ENCODE data around the gene CDK2AP2.
"Not testable (repeated sequence)": the region's sequence is repeated elsewhere in the genome, so short reads cannot be mapped to it uniquely, and the experiment has no call there.

Gene CDK2AP2

DNA sequence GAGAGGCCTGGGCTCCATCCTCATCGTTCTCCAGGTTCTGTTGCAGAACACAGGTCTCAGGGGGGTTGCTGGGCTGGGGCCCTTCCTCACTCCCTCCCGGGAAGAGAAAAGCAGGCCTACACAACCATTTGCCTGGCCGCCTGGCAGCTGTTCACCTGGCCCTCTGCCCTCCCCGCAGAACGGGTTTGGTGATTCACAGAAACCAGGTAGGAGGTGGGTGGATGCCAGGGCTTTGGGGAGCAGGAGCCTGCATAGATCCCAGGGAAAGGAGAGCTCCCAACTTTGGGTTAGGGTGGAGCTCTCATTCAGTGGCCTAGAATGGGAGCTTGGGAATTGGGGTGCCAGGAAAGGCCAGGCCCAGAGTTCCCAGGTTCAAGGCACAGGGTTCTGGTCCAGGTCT lies 39.9 kb downstream of the CDK2AP2 start:
- in situ Hi-C loops (cut with HindIII; ENCODE audit: low sequenced_read_pairs) = no loop called here

DNA sequence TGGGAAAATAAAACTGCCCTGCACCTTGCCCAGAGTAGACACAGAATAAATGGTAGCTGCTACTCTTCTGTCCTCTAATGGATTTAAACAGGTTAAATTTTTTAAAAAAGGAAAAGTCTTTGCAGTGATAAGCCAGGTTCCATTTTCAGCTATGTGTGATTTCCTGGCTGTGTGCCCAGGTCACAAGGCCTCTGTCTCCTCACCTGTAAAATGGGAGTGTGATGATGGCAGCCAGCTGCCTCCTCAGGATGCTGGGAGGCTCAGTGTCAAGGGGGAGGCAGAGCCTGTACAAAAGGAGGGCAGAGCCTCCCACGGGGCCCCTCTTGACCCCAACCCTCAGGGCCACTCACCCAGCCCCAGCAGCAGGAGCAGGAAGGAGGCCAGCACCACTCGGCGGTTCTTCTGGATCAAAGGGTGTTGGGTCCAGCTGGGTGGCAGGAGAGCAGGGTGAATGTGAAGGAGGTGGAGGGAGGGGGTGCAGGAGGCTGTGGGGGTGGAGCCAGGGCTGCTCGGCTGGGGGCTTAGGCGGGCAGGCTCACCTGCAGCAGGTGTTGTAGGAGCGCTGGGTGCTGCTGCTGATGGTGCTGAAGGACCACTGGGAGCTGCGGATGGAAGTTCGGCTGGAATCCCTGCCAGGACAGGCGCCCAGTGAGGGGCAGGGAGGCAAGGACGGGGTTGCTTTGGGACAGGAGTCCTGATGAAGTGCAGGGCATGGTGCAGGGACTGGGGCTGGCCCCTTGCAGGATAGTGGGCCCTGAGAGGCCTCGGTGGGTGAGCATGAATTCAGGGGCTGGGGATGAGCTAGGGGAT lies 40.8 kb downstream of the CDK2AP2 start:
- in situ Hi-C loops (cut with HindIII; ENCODE audit: low sequenced_read_pairs) = no loop called here

DNA sequence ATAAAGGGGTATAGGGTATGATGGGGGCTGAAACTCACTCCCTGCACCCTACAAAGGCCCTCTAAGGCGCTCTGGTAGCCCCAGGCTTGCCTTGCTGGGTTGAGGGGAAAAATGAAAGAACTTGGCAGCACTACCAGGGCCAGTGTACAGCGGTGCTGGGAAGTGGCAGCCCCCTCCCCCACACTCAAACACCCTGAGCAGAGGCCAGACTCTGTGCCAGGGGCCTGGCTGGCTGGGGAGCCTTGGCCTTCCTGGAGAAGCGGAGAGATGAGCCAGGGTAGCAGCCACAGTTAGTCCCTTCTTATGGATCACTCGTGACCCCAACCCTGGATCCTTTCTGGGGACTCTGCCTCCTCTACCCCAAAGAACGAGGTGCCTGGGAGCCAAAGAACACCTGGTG lies 41.6 kb downstream of the CDK2AP2 start:
- in situ Hi-C loops (cut with HindIII; ENCODE audit: low sequenced_read_pairs) = no loop called here

DNA sequence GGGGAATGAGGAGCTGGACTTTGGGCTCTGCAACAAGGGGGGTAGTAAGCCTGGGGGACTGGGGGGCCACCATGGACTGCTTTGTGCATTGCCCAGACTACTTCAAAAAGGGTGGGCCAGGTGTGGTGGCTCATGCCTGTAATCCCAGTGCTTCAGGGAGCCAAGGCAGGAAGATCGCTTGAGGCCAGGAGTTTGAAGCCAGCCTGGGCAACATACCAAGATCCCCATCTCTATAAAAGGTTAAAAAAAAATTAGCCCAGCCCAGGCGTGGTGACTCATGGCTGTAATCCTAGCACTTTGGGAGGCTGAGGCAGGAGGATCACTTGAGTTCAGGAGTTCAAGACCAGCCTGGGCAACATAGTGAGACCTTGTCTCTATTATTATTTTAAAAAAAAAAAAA lies 42.4 kb downstream of the CDK2AP2 start:
- in situ Hi-C loops (cut with HindIII; ENCODE audit: low sequenced_read_pairs) = not testable (repeated sequence)

DNA sequence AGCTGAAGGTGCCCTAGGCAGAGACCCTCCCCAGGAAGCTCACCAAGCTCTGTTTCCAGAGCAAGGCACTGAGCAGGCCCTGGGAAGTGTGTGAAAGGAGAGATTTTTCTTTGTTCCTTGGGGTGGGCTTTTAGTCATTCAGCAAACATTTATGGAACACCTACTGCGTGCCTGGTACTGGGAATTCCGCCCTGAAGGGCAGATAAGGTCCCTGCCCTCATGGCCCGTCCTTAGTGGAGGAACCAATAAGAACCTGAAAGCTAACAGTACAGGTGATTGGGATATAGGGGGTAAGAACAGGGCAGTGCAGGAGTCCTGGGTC lies 42.8 kb downstream of the CDK2AP2 start:
- in situ Hi-C loops (cut with HindIII; ENCODE audit: low sequenced_read_pairs) = no loop called here

DNA sequence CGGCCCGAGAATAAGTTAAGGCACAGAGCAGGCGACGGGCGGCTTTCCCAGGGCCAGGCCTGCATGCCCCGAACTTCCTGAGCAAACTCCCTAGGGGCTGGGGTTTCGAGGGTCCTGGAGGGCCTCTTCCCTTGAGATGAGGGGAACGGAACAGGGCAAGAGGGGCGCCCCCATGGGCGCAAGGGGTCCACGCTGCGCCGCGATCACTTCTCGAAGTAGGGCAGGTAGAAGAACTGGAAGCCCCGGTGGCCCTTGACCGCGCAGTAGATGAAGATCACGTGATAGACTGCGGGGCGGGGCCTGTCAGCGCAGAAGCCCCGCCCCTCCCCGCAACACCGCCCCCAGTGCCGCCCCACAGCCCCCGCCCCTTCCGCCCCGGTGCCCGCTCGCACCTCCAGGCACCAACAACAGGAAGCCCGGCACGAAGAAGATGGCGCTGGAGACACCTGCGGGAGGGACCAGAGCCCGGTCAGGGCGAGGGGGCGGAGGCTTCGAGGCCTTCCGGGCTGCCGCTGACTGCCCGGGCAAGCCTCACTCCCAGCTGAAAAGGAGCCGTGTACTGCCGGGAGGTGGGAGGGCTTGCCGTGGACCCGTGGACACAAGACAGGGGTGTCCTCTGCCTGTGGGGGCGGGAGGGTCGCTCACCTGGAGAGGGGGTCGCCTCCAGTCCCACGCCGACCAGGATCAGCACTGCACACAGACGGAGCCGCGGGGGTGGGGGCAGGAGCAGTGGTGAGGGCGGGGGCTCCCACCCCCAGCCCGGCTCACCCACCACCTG lies 43.4 kb downstream of the CDK2AP2 start:
- in situ Hi-C loops (cut with HindIII; ENCODE audit: low sequenced_read_pairs) = no loop called here

DNA sequence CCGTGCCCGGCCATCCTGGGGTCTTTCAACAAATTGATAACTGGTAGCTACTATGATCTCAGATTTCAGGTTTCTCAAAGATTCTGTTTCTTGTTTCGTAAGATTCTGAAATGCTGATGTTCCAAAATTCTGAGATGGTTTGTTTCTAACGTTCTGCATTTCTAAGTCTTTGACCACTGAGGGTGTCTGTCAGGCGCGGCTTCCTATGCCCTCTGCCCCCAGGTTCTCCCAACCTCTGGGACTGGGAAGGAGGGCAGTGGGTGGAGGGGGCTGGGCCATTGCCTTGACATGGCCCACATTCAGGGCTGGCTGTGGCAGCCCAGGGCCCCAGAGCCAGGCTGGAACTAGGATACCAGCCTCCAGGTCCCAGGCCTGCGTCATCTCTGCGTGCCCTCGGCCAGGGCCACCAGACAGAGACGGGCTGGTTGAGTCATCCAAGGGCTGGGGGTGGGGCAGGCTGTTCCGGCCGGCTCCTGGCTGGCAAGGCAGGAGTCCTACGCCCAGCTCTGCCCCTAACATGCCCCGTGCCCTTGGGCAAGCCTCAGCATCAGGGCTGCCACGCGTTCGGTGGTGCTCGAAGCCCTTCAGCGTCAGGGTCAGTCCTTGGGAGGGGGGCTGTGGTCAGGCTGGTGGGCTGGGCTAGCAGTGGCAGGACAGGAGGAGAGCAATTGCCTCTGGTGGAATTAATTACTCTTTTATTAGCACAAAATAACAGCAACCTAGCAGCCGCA lies 44.1 kb downstream of the CDK2AP2 start:
- in situ Hi-C loops (cut with HindIII; ENCODE audit: low sequenced_read_pairs) = no loop called here

DNA sequence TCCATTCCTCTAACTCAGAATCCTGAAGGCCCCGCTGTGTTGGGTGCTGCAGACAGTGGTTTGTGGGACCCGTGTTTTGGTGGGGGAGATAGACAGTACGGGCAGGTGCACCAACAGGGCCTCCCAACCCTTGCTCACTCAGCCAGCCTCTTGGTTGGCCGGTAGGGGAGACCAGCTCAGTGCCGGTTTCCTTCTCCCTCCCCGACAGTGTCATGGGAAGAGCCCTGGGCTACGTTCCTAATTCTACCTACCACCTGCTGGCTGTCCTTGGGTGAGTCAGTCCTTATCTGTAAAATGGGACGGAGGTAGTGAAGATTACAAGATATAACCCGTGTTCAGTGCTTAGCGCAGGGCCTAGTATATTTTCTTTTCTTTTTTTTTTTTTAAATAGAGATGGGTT lies 44.8 kb downstream of the CDK2AP2 start:
- in situ Hi-C loops (cut with HindIII; ENCODE audit: low sequenced_read_pairs) = no loop called here

DNA sequence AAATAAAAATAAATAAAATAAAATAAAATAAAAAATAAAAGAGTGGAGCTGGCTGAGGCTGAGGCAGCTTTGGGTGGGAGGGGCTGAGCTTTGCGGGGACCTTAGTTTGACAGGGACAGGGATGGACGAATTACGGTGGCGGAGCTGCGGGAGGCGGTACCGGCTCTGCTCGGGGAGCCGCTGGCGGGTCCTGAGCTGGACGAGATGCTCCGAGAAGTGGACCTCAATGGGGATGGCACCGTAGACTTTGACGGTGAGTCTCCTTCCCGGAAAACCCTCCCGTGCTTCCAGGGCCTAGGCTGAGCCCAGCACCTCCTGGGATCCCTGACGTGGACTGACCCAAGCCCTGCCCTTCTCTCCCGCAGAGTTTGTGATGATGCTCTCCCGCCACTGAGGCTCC lies 49.7 kb downstream of the CDK2AP2 start:
- in situ Hi-C loops (cut with HindIII; ENCODE audit: low sequenced_read_pairs) = no loop called here

DNA sequence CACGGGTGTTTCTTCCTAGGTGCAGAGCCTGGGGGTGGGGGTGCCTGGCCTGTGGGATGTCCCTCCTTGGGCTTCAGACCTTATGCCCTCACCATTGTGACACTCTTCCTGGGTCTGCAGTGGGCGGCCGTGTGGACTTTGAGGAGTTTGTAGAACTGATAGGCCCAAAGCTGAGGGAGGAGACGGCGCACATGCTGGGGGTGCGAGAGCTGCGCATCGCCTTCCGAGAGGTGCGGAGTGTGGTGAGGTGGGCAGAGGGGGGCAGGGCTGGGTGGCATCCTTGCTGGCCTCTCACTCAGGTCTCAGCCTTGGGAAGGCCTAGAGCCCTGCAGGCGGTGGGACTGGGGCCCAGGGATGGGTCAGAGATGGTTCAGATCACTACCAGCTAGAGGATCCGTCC lies 50.5 kb downstream of the CDK2AP2 start:
- in situ Hi-C loops (cut with HindIII; ENCODE audit: low sequenced_read_pairs) = no loop called here

All from endothelial cell of hepatic sinusoid (primary cell).